Body of pancreas (tissue), 4 donors: ENCODE measurements around the gene FUBP3. TPM values are rescaled to one million over a fixed set of nuclear protein-coding genes. Genes with fewer than 3 reads are reported as not detected.

ENCODE experiments used
- ATAC-seq: fragments of 150-250 bp; one replicate; pipeline ENCODE4 v1.9.1; 2016
- DNase-seq, 4 donors: peaks; one replicate each; pipeline ENCODE4 v3.0.0-alpha.2; 2019
- H3K27ac ChIP-seq, 4 donors: fragments of 200-600 bp; sonication (generic); 1 replicate in 3 of 4; 2 replicates in 1 of 4; pipeline versions ENCODE4 v1.5.1 to v1.6.1; 2016 to 2019; ENCODE audit warnings: mild to moderate bottlenecking in 1 of 4, mixed read lengths in 1 of 4, moderate library complexity in 1 of 4
- H3K27me3 ChIP-seq, 2 donors: fragments of 200-600 bp; sonication (generic); one replicate each; pipeline ENCODE4 v1.6.0; 2016; ENCODE audit warnings: mild to moderate bottlenecking in 1 of 2
- H3K36me3 ChIP-seq, 2 donors: fragments of 200-600 bp; sonication (generic); replicated peaks in 1 of 2; 2 replicates each; pipeline ENCODE4 v1.5.1; 2016; ENCODE audit warnings: low read depth in 2 of 2; ENCODE audit not compliant: insufficient read depth in 1 of 2
- H3K4me1 ChIP-seq: fragments of 200-600 bp; sonication (generic); one replicate; pipeline ENCODE4 v1.6.0; 2016
- H3K4me3 ChIP-seq, 2 donors: fragments of 200-600 bp; sonication (generic); 1 replicate in 1 of 2; 2 replicates in 1 of 2; pipeline ENCODE4 v1.5.1; 2016 to 2019
- H3K9me3 ChIP-seq, 3 donors: fragments of 200-600 bp; sonication (generic); 1 replicate in 2 of 3; 2 replicates in 1 of 3; pipeline ENCODE4 v1.5.1; 2016
- POLR2A ChIP-seq, 3 donors: fragments of 450-650 bp; IDR thresholded peaks; one replicate each; pipeline ENCODE4 v1.6.1; 2016; ENCODE audit warnings: antibody characterized with exemption in 3 of 3, mild to moderate bottlenecking in 2 of 3
- WGBS, 2 donors: methylation state at CpG; one replicate each; pipeline ENCODE4 v1.1.5; 2017; 5-methylcytosine and 5-hydroxymethylcytosine counted together
- intact Hi-C: fragments of 100-400 bp; cut with DNase I; formaldehyde crosslinking; loops from one replicate; pipeline ENCODE4 v1.15.1; 2023
- total RNA-seq, 2 donors: library from RNA; depleted of rRNA; stranded (reverse); fragments of >200 nt; gene quantifications; one replicate each; pipeline ENCODE4 v1.1.0, GENCODE V29; 2016
- TF ChIP-seq, protein P1 (sequence below), 7 experiments: fragments of 450-650 bp in 4 of 7; fragments of 200-600 bp in 3 of 7; sonication (generic) in 3 of 7; IDR thresholded peaks; one replicate each; pipeline ENCODE4 v1.5.1; 2016 to 2019; ENCODE audit warnings: antibody characterized with exemption in 7 of 7

The FUBP3 gene
- total RNA-seq, 2 donors from 2014 or later = 16.6 to 30.3 TPM

DNA sequence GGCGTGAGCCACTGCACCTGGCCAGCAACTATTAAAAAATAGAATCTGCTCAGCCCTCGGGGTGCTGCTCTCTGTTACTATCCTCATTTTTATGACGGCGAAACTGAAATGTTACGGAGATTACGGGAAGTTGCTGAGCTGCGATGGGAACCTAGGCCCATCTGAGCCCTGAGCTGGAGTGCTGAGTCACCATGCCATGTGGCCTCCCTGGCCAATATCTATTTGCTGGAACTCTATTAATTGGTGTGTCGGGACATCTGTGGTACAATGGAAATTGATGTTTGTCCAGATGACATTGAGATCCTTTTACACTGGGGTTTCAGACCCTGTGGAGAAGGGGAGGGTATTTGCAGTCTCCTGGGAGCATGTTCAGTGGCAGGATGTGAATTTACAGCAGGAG lies 93.1 kb downstream of the FUBP3 start:
- Histone ChIP-seq H3K27ac (no peak overlapping the region), H3K4me3 (no peak overlapping the region), H3K27me3 (peaks cover 0 to 3% of the 10 kb centered on the region in 2 donors), H3K36me3 (no peaks in the 10 kb centered on the region), H3K9me3 (no peaks in the 10 kb centered on the region), H3K4me1 (no peaks in the 10 kb centered on the region)
- no peak for TF ChIP-seq POLR2A (IDR thresholded peaks at IDR 0.05)
- WGBS, 2 donors = 79 to 83% methylated on average over 8 of the region's 8 CpGs
- no peak for ATAC-seq
- no peak for DNase-seq
- intact Hi-C loops = no loop called here

DNA sequence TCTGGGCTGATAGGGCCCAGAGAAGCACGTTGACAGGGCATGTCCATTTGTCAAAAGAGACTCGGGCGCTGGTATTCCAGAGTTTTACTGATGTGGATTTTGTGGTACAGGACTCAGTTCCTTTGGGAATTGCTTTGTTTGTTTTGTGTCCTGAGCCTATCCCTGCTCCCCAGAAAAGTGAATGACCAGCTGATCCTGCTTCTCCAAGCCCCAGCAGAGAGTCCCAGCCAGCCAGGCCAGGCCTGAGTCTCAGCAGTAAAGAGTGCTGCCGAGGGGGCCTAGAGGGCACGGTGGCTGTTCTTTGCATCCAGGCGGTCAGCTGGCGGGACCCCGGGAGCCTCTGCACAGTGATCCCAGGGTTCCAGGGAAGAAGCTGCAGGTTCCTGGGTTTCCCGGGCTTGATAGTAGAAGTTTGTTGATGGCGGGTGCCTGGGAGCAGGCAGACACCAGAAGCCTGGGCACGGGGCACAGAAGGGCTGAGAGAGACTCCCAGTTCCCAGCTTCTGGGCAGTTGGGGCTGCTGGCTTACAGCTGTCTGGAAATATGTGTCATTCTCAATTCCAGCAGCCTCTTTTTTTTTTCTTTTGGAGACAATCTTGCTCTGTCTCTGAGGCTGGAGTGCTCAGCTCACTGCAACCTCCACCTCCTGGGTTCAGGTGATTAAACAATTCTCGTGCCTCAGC lies 93.7 kb downstream of the FUBP3 start:
- Histone ChIP-seq H3K4me1 (no peaks in the 10 kb centered on the region), H3K4me3 (no peak overlapping the region), H3K27me3 (no peaks in the 10 kb centered on the region), H3K9me3 (no peaks in the 10 kb centered on the region), H3K27ac (no peak overlapping the region), H3K36me3 (no peaks in the 10 kb centered on the region)
- intact Hi-C loops = no loop called here
- 76 to 85% methylated on average over 6 to 12 of the region's 12 CpGs for whole genome bisulfite sequencing, 2 donors
- ATAC-seq (no peak), DNase-seq (no peak)
- TF ChIP-seq, protein P1, sequence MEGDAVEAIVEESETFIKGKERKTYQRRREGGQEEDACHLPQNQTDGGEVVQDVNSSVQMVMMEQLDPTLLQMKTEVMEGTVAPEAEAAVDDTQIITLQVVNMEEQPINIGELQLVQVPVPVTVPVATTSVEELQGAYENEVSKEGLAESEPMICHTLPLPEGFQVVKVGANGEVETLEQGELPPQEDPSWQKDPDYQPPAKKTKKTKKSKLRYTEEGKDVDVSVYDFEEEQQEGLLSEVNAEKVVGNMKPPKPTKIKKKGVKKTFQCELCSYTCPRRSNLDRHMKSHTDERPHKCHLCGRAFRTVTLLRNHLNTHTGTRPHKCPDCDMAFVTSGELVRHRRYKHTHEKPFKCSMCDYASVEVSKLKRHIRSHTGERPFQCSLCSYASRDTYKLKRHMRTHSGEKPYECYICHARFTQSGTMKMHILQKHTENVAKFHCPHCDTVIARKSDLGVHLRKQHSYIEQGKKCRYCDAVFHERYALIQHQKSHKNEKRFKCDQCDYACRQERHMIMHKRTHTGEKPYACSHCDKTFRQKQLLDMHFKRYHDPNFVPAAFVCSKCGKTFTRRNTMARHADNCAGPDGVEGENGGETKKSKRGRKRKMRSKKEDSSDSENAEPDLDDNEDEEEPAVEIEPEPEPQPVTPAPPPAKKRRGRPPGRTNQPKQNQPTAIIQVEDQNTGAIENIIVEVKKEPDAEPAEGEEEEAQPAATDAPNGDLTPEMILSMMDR (IDR thresholded peaks at IDR 0.05) = no peak
- no peak for TF ChIP-seq POLR2A (IDR thresholded peaks at IDR 0.05)

DNA sequence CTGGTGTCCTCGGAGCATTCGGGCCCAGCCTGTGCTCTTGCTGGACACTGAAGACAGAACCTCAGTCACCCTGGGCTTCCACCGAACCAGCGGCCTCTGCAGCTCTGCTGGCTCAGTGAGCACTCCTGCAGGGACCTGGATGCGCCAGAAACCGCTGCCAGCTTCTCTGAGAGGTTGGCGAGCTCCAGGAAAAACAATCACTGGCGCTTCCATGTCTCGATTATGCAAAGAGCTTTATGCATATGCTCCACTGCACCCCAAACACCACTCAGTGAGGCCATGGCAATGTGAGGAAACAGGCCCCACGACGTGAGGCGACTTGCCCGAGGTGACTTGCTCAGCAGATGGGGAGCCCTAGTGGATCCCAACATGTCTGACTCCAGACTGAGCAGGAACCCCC lies 96.0 kb downstream of the FUBP3 start:
- Histone ChIP-seq H3K4me1 (no peaks in the 10 kb centered on the region), H3K4me3 (no peak overlapping the region), H3K36me3 (no peaks in the 10 kb centered on the region), H3K27me3 (no peaks in the 10 kb centered on the region), H3K9me3 (no peaks in the 10 kb centered on the region), H3K27ac (no peak overlapping the region)
- 76 to 80% methylated on average over 12 to 13 of the region's 13 CpGs for WGBS, 2 donors
- intact Hi-C loops = no loop called here
- DNase-seq (no peak), ATAC-seq (no peak)
- TF ChIP-seq, protein P1 (IDR thresholded peaks at IDR 0.05) = no peak
- TF ChIP-seq POLR2A (IDR thresholded peaks at IDR 0.05) = no peak

DNA sequence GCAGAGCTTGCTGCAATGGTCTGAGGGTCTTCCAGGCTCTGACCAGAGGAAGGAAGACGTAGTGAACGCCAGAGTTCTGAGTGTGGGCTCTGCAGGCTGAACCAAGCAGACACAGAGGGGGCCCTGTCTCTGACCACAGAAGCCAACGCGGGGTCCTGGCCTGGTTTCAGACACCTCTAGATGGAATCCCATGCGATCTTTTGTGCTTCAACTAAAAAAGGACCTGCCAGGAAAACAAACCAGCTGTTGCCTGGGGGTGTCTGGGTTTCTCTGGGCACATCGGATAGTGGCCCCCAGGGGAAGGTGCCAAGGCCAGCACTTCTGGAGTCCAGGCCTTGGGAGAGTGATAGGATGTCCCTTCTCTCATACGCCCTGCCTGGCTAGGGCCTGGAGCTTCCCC lies 97.9 kb downstream of the FUBP3 start:
- TF ChIP-seq POLR2A (IDR thresholded peaks at IDR 0.05) = no peak
- TF ChIP-seq, protein P1 (IDR thresholded peaks at IDR 0.05) = no peak
- 62 to 84% methylated on average over 6 to 7 of the region's 7 CpGs for WGBS, 2 donors
- no peak overlapping the region for H3K27ac ChIP-seq
- intact Hi-C loops = no loop called here
- H3K27me3 ChIP-seq = no peaks in the 10 kb centered on the region
- no peak for ATAC-seq
- H3K36me3 ChIP-seq = no peaks in the 10 kb centered on the region
- no peak for DNase-seq
- no peak overlapping the region for H3K4me3 ChIP-seq
- H3K4me1 ChIP-seq = peaks cover 13% of the 10 kb centered on the region
- no peaks in the 10 kb centered on the region for H3K9me3 ChIP-seq

DNA sequence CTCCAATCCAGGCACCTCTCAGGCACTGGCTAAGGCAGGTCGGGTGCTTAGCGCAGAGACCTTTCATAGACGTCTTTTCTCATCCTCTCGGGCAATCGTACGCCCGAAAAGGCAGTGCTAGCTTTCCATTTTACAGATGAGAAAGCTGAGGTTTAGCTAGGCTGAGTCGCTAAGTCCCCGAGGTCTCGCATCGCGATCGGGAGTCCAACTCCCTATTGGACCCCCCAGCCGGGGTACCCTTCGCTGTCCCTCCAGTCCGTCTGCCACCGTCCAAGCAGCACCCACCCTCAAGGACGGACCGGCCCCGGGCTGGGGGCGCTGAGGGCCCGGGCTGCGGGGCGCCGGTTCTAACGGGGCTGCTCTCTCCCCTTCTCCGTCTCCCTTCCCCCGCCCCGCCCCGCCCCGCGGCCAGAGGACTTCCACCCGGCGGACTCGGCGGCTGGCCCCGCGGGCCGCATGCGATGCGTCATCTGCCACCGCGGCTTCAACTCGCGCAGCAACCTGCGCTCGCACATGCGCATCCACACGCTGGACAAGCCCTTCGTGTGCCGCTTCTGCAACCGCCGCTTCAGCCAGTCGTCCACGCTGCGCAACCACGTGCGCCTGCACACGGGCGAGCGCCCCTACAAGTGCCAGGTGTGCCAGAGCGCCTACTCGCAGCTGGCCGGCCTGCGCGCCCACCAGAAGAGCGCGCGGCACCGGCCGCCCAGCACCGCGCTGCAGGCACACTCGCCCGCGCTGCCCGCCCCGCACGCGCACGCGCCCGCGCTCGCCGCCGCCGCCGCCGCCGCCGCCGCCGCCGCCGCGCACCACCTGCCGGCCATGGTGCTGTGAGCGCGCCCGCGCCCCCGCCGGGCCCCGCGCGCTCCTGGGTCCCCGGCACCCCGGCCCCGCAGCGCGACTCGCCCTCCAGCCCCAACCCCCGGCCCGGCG lies 101.7 kb downstream of the FUBP3 start:
- H3K4me3 ChIP-seq = peak overlapping the region; percentile 9 to 19
- peak; percentile 74 for ATAC-seq
- intact Hi-C loops = loop anchor here (5.0 kb wide), 1 partner anchor 219 kb away; no protein-coding TSS in a partner anchor
- TF ChIP-seq POLR2A (IDR thresholded peaks at IDR 0.05) = peak in 1 of 3 donors; percentile 33
- TF ChIP-seq, protein P1 (IDR thresholded peaks at IDR 0.05) = peak in 1 of 7 experiments; percentile 4
- no peaks in the 10 kb centered on the region for H3K36me3 ChIP-seq
- no peak overlapping the region for H3K27ac ChIP-seq
- peaks cover 15% of the 10 kb centered on the region for H3K4me1 ChIP-seq
- H3K27me3 ChIP-seq = no peaks in the 10 kb centered on the region
- peak; percentile 81 to 89 (median 87) for DNase-seq
- H3K9me3 ChIP-seq = no peaks in the 10 kb centered on the region
- WGBS, 2 donors = 4% methylated on average over 49 of the region's 116 CpGs; no CpG with 5 or more reads in 1 of the 2 donors
